Liver (tissue), 9 donors: ENCODE results near the gene STX7. TPM values are rescaled to one million over a fixed set of nuclear protein-coding genes. Genes with fewer than 3 reads are reported as not detected.

Experiments used
- DNase-seq: peaks from one replicate; pipeline ENCODE4 v3.0.0-alpha.2; 2017; ENCODE audit warnings: low spot score
- H3K27ac ChIP-seq, 2 donors: one replicate each; pipeline ENCODE4 v1.7.0; 2013; ENCODE audit warnings: inconsistent platforms in 2 of 2, low read length in 2 of 2, control low read depth in 1 of 2, low read depth in 1 of 2, mild to moderate bottlenecking in 1 of 2
- H3K27me3 ChIP-seq, 4 donors: one replicate each; pipeline versions ENCODE4 v1.6.1 to v1.7.0; 2013; ENCODE audit warnings: low read length in 3 of 4, inconsistent platforms in 1 of 4, mild to moderate bottlenecking in 1 of 4, moderate library complexity in 1 of 4; ENCODE audit not compliant: control insufficient read depth in 4 of 4, insufficient read depth in 4 of 4
- H3K36me3 ChIP-seq, 4 donors: one replicate each; pipeline versions ENCODE4 v1.6.1 to v1.7.0; 2013; ENCODE audit warnings: low read length in 3 of 4, mild to moderate bottlenecking in 3 of 4, low read depth in 1 of 4, moderate library complexity in 1 of 4; ENCODE audit not compliant: control insufficient read depth in 4 of 4, insufficient read depth in 3 of 4
- H3K4me1 ChIP-seq, 4 donors: one replicate each; pipeline versions ENCODE4 v1.6.1 to v1.7.0; 2013; ENCODE audit warnings: low read length in 3 of 4, mild to moderate bottlenecking in 3 of 4, moderate library complexity in 1 of 4; ENCODE audit not compliant: control insufficient read depth in 4 of 4, insufficient read depth in 4 of 4
- H3K4me3 ChIP-seq, 3 donors: one replicate each; pipeline versions ENCODE4 v1.6.1 to v1.7.0; 2013; ENCODE audit warnings: low read length in 3 of 3, control low read depth in 1 of 3, low read depth in 1 of 3, mild to moderate bottlenecking in 1 of 3
- H3K9ac ChIP-seq, 2 donors: one replicate each; pipeline ENCODE4 v1.7.0; 2013; ENCODE audit warnings: low read length in 2 of 2, mild to moderate bottlenecking in 2 of 2, moderate library complexity in 2 of 2, control low read depth in 1 of 2, low read depth in 1 of 2
- H3K9me3 ChIP-seq, 4 donors: one replicate each; pipeline versions ENCODE4 v1.6.1 to v1.7.0; 2013; ENCODE audit warnings: low read length in 3 of 4; ENCODE audit not compliant: control insufficient read depth in 4 of 4
- EGR1 ChIP-seq, 2 donors: IDR thresholded peaks; 2 replicates each; pipeline ENCODE4 v1.6.1; 2016 to 2018; ENCODE audit warnings: antibody characterized with exemption in 2 of 2, low read depth in 2 of 2
- FOXA2 ChIP-seq: IDR thresholded peaks from 2 replicates; pipeline ENCODE4 v1.6.1; 2016; ENCODE audit warnings: antibody characterized with exemption
- GABPA ChIP-seq, 2 donors: IDR thresholded peaks in 1 of 2; conservative IDR thresholded peaks in 1 of 2; 2 replicates each; pipeline ENCODE4 v1.6.1; 2016; ENCODE audit warnings: antibody characterized with exemption in 2 of 2, mild to moderate bottlenecking in 1 of 2, moderate library complexity in 1 of 2
- HNF4A ChIP-seq, 2 donors: conservative IDR thresholded peaks; 2 replicates each; pipeline ENCODE4 v1.6.1; 2016; ENCODE audit warnings: antibody characterized with exemption in 2 of 2, mild to moderate bottlenecking in 2 of 2
- HNF4G ChIP-seq: IDR thresholded peaks from 2 replicates; pipeline ENCODE4 v1.6.1; 2016; ENCODE audit warnings: antibody characterized with exemption
- NR2F2 ChIP-seq: IDR thresholded peaks from 2 replicates; pipeline ENCODE4 v1.6.1; 2016; ENCODE audit warnings: antibody characterized with exemption
- RAD21 ChIP-seq, 2 donors: IDR thresholded peaks; 2 replicates each; pipeline ENCODE4 v1.6.1; 2016; ENCODE audit warnings: antibody characterized with exemption in 2 of 2, mild to moderate bottlenecking in 2 of 2
- REST ChIP-seq: IDR thresholded peaks from 2 replicates; pipeline ENCODE4 v1.6.1; 2016; ENCODE audit warnings: antibody characterized with exemption, mild to moderate bottlenecking
- TAF1 ChIP-seq: conservative IDR thresholded peaks from 2 replicates; pipeline ENCODE4 v1.6.1; 2016; ENCODE audit warnings: antibody characterized with exemption, mild to moderate bottlenecking
- YY1 ChIP-seq: IDR thresholded peaks from 2 replicates; pipeline ENCODE4 v1.6.1; 2016; ENCODE audit warnings: antibody characterized with exemption, mild to moderate bottlenecking
- WGBS: extraction: QIAGEN DNeasy Blood & Tissue Kit; methylation state at CpG from one replicate; pipeline ENCODE4 v1.1.7; 2013; 5-methylcytosine and 5-hydroxymethylcytosine counted together
- polyA plus RNA-seq, 2 donors: library from polyadenylated mRNA; stranded (reverse) in 1 of 2; unstranded in 1 of 2; fragments of 200-250 nt in 1 of 2; fragments of >200 nt in 1 of 2; fragmentation: Nextera tagmentation in 1 of 2; extraction: Ambion mirVana in 1 of 2; gene quantifications; one replicate each; pipeline versions ENCODE4 v1.2.1 to v1.2.3, GENCODE V29; 2013 to 2015
- total RNA-seq, 2 donors: library from RNA; depleted of rRNA; stranded (reverse); fragments of >200 nt; gene quantifications; one replicate each; pipeline ENCODE4 v1.2.3, GENCODE V29; 2014
- TF ChIP-seq, protein P1 (sequence below): fragments of 150-350 bp; IDR thresholded peaks from 2 replicates; pipeline ENCODE4 v1.5.1; 2017; ENCODE audit warnings: improper control_type of control experiment, low read depth, low read length; ENCODE audit not compliant: missing input control
- TF ChIP-seq, protein P2 (sequence below): IDR thresholded peaks from 2 replicates; pipeline ENCODE4 v1.6.1; 2016; ENCODE audit warnings: antibody characterized with exemption
- donor health status: healthy.
- donor health status: healthy.
- donor health status: healthy.
- donor health status: healthy.
- donor health status: healthy.

Gene STX7
- total and polyA plus RNA-seq, 4 donors: 7.5 to 20.0 (median 14.3) TPM

- WGBS: 97% methylated on average over 5 of the region's 5 CpGs
- H3K9me3 ChIP-seq: no peaks in the 10 kb centered on the region
- H3K4me3 ChIP-seq: no peak overlapping the region
- H3K4me1 ChIP-seq: peaks cover 1 to 14% (median 11%) of the 10 kb centered on the region in 4 donors
- TF ChIP-seq RAD21 (IDR thresholded peaks at IDR 0.05): no peak
- DNase-seq: no peak
- no peaks in the 10 kb centered on the region for H3K27me3 ChIP-seq
- H3K36me3 ChIP-seq: peaks cover 0 to under 1% (median 0%) of the 10 kb centered on the region in 4 donors
- H3K27ac ChIP-seq: no peak overlapping the region
- H3K9ac ChIP-seq: no peak overlapping the region
These were observed 5.8 kb downstream of the STX7 start for GRCh38 chr6:132506869-132507808.

- Histone ChIP-seq H3K4me3 (no peak overlapping the region), H3K9ac (no peak overlapping the region), H3K36me3 (peaks cover 0 to 6% (median 3%) of the 10 kb centered on the region in 4 donors), H3K9me3 (no peaks in the 10 kb centered on the region), H3K27ac (no peak overlapping the region), H3K27me3 (no peaks in the 10 kb centered on the region), H3K4me1 (peaks cover 1 to 8% (median 5%) of the 10 kb centered on the region in 4 donors)
- DNase-seq: no peak
- TF ChIP-seq, protein P1, sequence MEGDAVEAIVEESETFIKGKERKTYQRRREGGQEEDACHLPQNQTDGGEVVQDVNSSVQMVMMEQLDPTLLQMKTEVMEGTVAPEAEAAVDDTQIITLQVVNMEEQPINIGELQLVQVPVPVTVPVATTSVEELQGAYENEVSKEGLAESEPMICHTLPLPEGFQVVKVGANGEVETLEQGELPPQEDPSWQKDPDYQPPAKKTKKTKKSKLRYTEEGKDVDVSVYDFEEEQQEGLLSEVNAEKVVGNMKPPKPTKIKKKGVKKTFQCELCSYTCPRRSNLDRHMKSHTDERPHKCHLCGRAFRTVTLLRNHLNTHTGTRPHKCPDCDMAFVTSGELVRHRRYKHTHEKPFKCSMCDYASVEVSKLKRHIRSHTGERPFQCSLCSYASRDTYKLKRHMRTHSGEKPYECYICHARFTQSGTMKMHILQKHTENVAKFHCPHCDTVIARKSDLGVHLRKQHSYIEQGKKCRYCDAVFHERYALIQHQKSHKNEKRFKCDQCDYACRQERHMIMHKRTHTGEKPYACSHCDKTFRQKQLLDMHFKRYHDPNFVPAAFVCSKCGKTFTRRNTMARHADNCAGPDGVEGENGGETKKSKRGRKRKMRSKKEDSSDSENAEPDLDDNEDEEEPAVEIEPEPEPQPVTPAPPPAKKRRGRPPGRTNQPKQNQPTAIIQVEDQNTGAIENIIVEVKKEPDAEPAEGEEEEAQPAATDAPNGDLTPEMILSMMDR: no peak
- no peak for TF ChIP-seq NR2F2
- TF ChIP-seq, protein P2, sequence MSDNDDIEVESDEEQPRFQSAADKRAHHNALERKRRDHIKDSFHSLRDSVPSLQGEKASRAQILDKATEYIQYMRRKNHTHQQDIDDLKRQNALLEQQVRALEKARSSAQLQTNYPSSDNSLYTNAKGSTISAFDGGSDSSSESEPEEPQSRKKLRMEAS: no peak
- no peak for TF ChIP-seq HNF4G
- TF ChIP-seq TAF1: no peak
- no peak for TF ChIP-seq FOXA2
- no peak for TF ChIP-seq REST
- TF ChIP-seq EGR1 (IDR thresholded peaks at IDR 0.05; ENCODE audit: low read depth in 2 of 2): no peak
- TF ChIP-seq GABPA (IDR thresholded peaks at IDR 0.05 in 1 of 2, conservative IDR thresholded peaks at IDR 0.05 in 1 of 2): no peak
- TF ChIP-seq HNF4A (conservative IDR thresholded peaks at IDR 0.05): no peak
- no peak for TF ChIP-seq YY1
- WGBS: 69% methylated on average over 2 of the region's 2 CpGs
These were observed 6.5 kb downstream of the STX7 start for GRCh38 chr6:132506461-132506860.
